ENCODE measurements around the gene UBE4B.
"Not testable (repeated sequence)": the region's sequence is repeated elsewhere in the genome, so short reads cannot be mapped to it uniquely, and the experiment has no call there.

UBE4B gene

DNA sequence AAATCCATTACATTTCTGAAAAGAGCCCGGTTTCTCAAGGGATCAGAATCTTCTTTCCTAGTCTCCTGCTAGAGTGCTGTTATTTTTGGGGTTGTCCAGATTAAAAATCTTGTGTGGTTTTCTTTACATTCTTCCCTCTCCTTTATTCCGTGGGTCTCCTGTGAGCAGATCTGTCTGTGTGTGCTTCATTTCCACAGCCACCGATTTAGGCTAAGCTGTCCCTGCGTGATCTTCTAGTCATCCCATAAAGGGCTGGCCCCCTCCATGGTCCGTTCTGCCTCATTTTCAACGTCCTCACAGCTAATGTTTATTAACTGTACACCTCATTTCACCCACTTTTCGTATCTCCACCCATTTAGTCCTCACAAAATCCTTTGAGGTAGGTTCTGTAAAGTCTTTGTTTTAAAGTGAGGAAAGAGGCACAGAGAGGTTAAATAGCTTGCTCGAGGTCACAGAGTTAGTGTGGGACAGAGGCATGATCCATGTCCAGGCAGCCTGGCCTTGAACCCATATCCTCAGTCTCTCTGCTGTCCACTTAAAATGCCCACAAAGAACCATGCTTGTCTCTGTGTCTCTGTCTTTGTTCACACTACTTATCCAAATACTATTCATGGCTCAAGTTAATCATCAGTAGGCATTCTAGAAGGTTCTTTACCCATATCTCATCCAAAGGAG, 139.4 kb downstream of the UBE4B start:
- DNase-seq (ENCODE audit: low read depth, low spot score): no peak

- DNase-seq (ENCODE audit: low read depth, low spot score): no peak
These were observed 140.8 kb downstream of the UBE4B start for GRCh38 chr1:10173582-10173981.

DNA sequence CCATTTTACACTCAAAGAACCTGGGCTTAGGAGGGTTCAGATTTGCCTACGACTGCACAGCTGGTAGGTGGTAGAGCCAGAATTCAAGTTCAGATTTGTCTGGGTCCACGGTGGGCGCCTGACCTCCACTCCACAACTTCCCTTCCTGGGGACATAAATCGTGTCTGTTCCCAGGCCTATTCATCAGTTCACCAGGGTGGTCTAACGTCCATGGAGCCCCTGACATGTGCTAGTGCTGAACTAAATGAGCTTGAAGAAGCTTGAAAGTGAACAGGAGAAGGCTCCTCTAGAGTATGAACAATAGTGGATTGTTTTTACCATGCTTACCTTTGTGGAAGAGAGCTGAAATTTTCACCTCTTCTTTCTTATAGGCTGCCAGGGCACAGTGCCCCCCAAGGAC, 145.1 kb downstream of the UBE4B start:
- DNase-seq (ENCODE audit: low read depth, low spot score): no peak

- DNase-seq (ENCODE audit: low read depth, low spot score): no peak
These were observed 146.0 kb downstream of the UBE4B start for GRCh38 chr1:10178597-10179405.

DNA sequence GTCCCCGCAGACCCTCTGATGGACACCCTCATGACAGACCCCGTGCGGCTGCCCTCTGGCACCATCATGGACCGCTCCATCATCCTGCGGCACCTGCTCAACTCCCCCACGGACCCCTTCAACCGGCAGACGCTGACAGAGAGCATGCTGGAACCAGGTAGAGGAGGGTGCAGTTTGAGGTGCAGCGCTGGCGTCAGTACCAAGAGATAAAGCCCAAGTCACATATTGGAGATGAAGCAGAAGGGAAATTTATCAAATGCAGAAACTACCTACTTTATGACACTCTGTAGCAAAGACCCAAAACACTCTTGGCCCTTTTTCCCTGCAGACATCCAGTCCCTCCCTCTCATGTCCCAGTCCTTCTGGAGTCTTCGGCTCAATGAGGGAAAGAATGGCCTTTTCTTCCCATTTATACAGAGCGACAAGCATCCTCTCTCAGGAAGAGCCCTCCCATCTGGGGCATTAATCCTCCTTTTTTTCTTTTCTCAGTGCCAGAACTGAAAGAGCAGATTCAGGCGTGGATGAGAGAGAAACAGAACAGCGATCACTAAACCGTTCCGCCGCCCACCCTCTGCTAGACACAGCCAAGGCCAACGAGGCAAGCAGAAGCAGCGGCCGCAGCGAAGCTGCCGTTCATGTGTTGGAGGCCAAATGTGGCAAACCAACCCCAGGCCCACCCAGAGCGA, 146.8 kb downstream of the UBE4B start:
- DNase-seq (ENCODE audit: low read depth, low spot score): no peak

GRCh38 chr1:10181154-10181553, 148.4 kb downstream of the UBE4B start:
- no peak for DNase-seq (ENCODE audit: low read depth, low spot score)

- DNase-seq (ENCODE audit: low read depth, low spot score): no peak
These were observed 153.0 kb downstream of the UBE4B start for GRCh38 chr1:10185759-10186158.

- DNase-seq (ENCODE audit: low read depth, low spot score): no peak
These were observed 153.7 kb downstream of the UBE4B start for GRCh38 chr1:10186331-10187025.

DNA sequence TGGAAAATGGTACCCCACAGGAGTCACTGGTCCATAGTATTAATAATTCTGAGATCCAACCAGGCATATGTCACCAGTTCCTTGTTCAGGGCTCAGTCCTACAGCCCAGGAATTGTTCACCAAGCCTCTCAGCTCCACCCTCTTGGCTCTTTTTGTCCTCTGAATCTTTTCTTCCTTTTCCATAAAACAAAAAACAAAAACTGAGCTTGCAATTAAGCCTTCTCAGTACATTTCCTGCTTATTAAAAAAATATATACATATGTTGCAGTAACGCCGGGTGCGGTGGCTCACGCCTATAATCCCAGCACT, 154.2 kb downstream of the UBE4B start:
- no peak for DNase-seq (ENCODE audit: low read depth, low spot score)

DNA sequence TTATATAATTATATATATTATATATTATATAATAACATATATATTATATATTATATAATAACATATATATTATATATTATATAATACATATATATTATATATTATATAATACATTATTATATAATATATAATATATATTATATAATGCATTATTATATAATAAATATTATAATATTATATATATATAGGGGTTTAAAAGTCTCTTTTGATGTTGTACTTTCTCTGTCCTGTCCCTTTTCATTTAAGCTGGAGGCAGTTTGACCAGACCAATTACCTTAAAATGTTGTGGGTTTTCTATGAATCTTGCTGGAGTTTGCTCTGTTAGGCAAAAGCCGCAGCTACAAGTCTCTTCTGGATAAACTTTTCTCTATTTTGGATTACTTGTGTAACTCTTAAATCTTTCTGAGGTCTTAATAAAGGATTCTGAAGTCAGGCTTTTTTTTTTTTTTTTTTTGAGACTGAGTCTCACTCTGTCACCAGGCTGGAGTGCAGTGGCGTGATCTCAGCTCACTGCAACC, 155.4 kb downstream of the UBE4B start:
- no peak for DNase-seq (ENCODE audit: low read depth, low spot score)

DNA sequence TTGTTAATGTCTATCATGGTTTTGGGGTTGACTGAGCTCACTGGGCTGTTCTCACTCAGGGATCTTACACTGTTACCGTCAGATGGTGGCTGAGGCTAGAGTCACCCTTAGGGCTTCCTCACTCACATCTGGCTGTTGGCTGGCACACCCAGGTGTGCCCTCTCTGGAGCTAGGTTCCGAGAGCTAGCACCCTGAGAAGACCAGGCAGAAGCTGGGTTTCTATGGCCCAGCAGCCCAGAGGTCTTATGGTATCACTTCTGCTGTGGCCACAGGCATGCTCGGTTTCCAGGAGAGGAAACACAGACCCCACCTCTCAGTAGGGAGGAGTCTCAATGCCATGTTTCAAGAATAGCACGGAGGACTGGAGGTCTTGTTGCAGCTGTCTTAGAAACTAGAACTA, 156.9 kb downstream of the UBE4B start:
- DNase-seq (ENCODE audit: low read depth, low spot score): no peak

- DNase-seq (ENCODE audit: low read depth, low spot score): no peak
These were observed 159.5 kb downstream of the UBE4B start for GRCh38 chr1:10192263-10192662.

DNA sequence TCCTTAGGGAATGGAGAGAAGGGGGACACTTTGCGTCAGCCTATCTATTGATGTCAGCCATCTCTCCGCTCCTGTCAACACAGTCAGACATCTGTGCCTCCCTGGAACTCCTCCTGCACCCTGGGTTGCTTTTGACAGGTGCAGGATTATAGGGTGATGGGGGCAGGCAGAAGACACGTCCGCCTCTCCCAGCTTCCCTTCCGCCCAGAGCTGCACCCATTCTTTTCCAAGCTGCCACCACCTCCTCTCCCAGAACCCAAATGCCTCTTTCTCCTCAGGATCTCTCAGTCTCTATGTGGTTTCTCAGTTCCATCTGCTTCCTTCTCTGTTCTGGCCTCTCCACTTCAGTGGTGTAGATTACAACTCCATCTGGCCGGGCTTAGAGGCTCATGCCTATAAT, 160.5 kb downstream of the UBE4B start:
- DNase-seq (ENCODE audit: low read depth, low spot score): no peak

GRCh38 chr1:10195570-10195969, 162.8 kb downstream of the UBE4B start:
- no peak for DNase-seq (ENCODE audit: low read depth, low spot score)

GRCh38 chr1:10196976-10197375, 164.2 kb downstream of the UBE4B start:
- DNase-seq (ENCODE audit: low read depth, low spot score): no peak

DNA sequence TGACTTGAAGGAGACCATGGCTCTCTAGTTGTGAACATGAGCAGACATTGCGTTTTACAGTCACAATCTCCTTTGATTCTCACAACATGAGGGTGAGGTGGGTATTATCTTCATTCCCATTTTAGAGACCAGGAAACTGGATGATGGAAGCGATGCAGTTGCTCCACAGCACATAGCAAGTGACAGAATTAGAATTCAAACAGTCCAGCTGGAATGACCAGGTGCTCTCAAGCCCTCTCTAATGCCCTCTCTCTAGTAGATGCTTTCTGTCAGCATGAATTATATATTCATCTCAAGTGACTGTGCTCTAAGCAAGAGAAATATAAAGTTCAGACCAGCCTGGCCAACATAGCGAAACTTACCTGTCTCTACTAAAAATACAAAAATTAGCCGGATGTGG, 167.9 kb downstream of the UBE4B start:
- no peak for DNase-seq (ENCODE audit: low read depth, low spot score)

DNA sequence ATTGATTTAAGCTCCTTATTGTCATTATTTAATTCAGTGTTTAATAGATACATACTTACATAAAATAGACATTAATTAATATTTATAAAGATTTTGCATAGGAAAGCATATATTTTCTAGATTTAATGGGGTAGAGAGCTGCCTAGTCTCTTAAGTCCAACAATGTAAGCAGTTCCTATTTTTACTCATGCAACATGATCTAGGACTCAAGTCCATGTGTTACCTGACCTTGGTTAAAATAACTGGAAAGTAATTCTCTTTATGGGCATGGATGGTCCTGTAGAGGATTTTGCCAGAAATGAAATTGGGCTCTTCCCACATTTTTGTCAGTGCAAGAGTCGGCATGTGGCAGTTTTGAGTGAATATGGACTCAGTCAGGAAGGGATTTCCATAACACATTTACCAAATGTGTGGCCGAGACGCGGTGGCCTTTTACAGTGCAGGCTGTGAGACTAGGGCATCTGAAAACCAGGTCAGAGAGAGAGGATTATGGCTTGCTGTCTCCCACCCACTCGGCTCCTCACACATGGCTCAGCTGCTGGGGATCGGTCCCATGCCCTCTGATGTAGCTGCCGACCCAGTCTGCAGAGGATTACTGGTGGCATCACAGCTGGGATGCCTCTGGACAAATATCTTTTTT, 171.4 kb downstream of the UBE4B start:
- DNase-seq (ENCODE audit: low read depth, low spot score): no peak

GRCh38 chr1:10205206-10205605, 172.4 kb downstream of the UBE4B start:
- not testable (repeated sequence) for DNase-seq (ENCODE audit: low read depth, low spot score)

GRCh38 chr1:10207810-10208209, 175.1 kb downstream of the UBE4B start:
- no peak for DNase-seq (ENCODE audit: low read depth, low spot score)

DNA sequence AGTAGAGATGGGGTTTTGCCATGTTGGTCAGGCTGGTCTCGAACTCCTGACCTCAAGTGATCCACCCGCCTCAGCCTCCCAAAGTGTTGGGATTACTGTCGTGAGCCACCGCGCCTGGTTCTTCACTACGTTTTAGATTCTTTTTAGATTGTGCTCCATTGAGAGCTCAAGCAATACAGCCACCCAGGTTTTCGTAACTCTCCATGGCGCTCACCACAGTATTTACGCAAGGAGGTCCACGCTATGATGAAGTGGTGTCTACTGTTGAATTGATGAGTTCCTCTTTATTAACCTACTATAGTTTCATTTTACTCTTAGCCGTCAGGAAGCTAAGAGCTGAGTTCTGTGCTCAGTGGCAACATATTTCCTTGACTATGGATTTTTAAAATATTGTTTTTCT, 175.8 kb downstream of the UBE4B start:
- DNase-seq (ENCODE audit: low read depth, low spot score): no peak

- DNase-seq (ENCODE audit: low read depth, low spot score): no peak
These were observed 176.8 kb downstream of the UBE4B start for GRCh38 chr1:10209590-10209904.
